OCI-LY7 (cell line): ENCODE results near the gene ROBO1. TPM values are rescaled to one million over a fixed set of nuclear protein-coding genes. Genes with fewer than 3 reads are reported as not detected.

ENCODE experiments used
- BruUV-seq: library from RNA; stranded (reverse); fragments of 400-500 nt; replicated peaks from 2 replicates; lab custom pipeline; 2021; lab: Mats Ljungman, UMichigan
- CTCF ChIA-PET: fragments of 300-600 bp; sonication (Branson Sonifier 250); formaldehyde crosslinking; loops from one replicate; lab custom pipeline; 2022; ENCODE audit warnings: antibody characterized with exemption; ENCODE audit not compliant: unreplicated experiment; lab: Charles Lee
- POLR2A ChIA-PET: fragments of 300-600 bp; sonication (Branson Sonifier 250); formaldehyde crosslinking; loops from one replicate; lab custom pipeline; 2022; ENCODE audit warnings: antibody characterized with exemption; lab: Charles Lee
- DNase-seq: peaks from one replicate; pipeline ENCODE4 v3.0.0-alpha.2; 2015; ENCODE audit warnings: low spot score
- H2AFZ ChIP-seq: fragments of 200-600 bp; sonication (generic), shearing (Covaris generic); 2 replicates; pipeline ENCODE4 v1.6.1; 2014; ENCODE audit warnings: mild to moderate bottlenecking, antibody characterized with exemption, low read length, moderate library complexity
- H3K27ac ChIP-seq: fragments of 200-600 bp; sonication (generic); 2 replicates; pipeline ENCODE4 v1.5.1; 2014; ENCODE audit warnings: mixed run types, low read depth, mild to moderate bottlenecking, moderate library complexity, low read length, inconsistent platforms; ENCODE audit not compliant: poor library complexity, severe bottlenecking
- H3K36me3 ChIP-seq: fragments of 200-600 bp; sonication (generic); 2 replicates; pipeline ENCODE4 v1.6.1; 2014; ENCODE audit warnings: mild to moderate bottlenecking, antibody characterized with exemption, low read length, moderate library complexity, mixed read lengths; ENCODE audit not compliant: insufficient read depth
- H3K4me1 ChIP-seq: fragments of 200-600 bp; sonication (generic); 2 replicates; pipeline ENCODE4 v1.5.1; 2014; ENCODE audit warnings: mild to moderate bottlenecking, low read length; ENCODE audit not compliant: insufficient read depth, poor library complexity, severe bottlenecking
- H3K4me2 ChIP-seq: fragments of 200-600 bp; sonication (generic); 2 replicates; pipeline ENCODE4 v1.6.1; 2014; ENCODE audit warnings: mild to moderate bottlenecking, low read length
- H3K4me3 ChIP-seq: fragments of 200-600 bp; sonication (generic); 2 replicates; pipeline ENCODE4 v1.5.1; 2014; ENCODE audit warnings: mild to moderate bottlenecking, low read depth, low read length; ENCODE audit not compliant: poor library complexity, severe bottlenecking
- H3K79me2 ChIP-seq: fragments of 200-600 bp; sonication (generic); 2 replicates; pipeline ENCODE4 v1.6.1; 2016; ENCODE audit warnings: low read depth, mild to moderate bottlenecking, low read length, moderate library complexity, mixed read lengths; ENCODE audit not compliant: insufficient read depth
- H3K9me2 ChIP-seq: fragments of 200-600 bp; sonication (generic); 2 replicates; pipeline ENCODE4 v1.6.1; 2016; ENCODE audit warnings: mild to moderate bottlenecking, low read length, mixed read lengths; ENCODE audit not compliant: insufficient read depth
- H3K9me3 ChIP-seq: fragments of 200-600 bp; sonication (generic); 2 replicates; pipeline ENCODE4 v1.6.1; 2014; ENCODE audit warnings: mild to moderate bottlenecking, mixed run types, low read length, mixed read lengths
- H4K20me1 ChIP-seq: fragments of 200-600 bp; sonication (generic); 2 replicates; pipeline ENCODE4 v1.6.1; 2014; ENCODE audit warnings: mild to moderate bottlenecking, antibody characterized with exemption, low read length, moderate library complexity, mixed read lengths; ENCODE audit not compliant: insufficient read depth
- CTCF ChIP-seq: fragments of 200-600 bp; sonication (generic); conservative IDR thresholded peaks from 2 replicates; pipeline ENCODE4 v1.5.1; 2014; ENCODE audit warnings: mild to moderate bottlenecking, antibody characterized with exemption, low read length, moderate library complexity, mixed read lengths
- EZH2phosphoT487 ChIP-seq: fragments of 200-600 bp; sonication (generic); IDR thresholded peaks from 2 replicates; pipeline ENCODE4 v1.6.1; 2018; ENCODE audit warnings: low read depth, borderline replicate concordance, mild to moderate bottlenecking, mixed run types, antibody characterized with exemption, low read length, moderate library complexity, mixed read lengths
- intact Hi-C: fragments of 100-400 bp; cut with micrococcal nuclease; formaldehyde crosslinking; loops from one replicate; pipeline ENCODE4 v1.10.0; 2022; ENCODE audit not compliant: unreplicated experiment
- total RNA-seq, 2 experiments: library from RNA; depleted of rRNA in 1 of 2; stranded (reverse); fragments of >200 nt in 1 of 2; shearing (Covaris generic) in 1 of 2; gene quantifications; 2 replicates each; pipeline ENCODE4 v1.2.3, GENCODE V29; 2014 to 2022

ROBO1 gene
- total RNA-seq, 2 experiments from 2014 or later = not detected

GRCh38 chr3:79250746-79251145 lies 517.1 kb downstream of the ROBO1 start:
- H3K79me2 ChIP-seq = no peaks in the 10 kb centered on the region
- no peak for DNase-seq
- no peak overlapping the region for H3K4me3 ChIP-seq
- no peak overlapping the region for H3K27ac ChIP-seq
- H3K4me2 ChIP-seq = no peak overlapping the region
- POLR2A ChIA-PET = no interaction called here
- no peaks in the 10 kb centered on the region for H3K9me2 ChIP-seq
- TF ChIP-seq CTCF = no peak
- TF ChIP-seq EZH2phosphoT487 = no peak
- H3K4me1 ChIP-seq = no peaks in the 10 kb centered on the region
- no peak overlapping the region for H2AFZ ChIP-seq
- no peaks in the 10 kb centered on the region for H3K9me3 ChIP-seq
- no peaks in the 10 kb centered on the region for H4K20me1 ChIP-seq
- BruUV-seq = no TSS peak
- CTCF ChIA-PET = no interaction called here
- no peaks in the 10 kb centered on the region for H3K36me3 ChIP-seq
- intact Hi-C loops = no loop called here

GRCh38 chr3:79249701-79250100 lies 518.1 kb downstream of the ROBO1 start:
- H2AFZ ChIP-seq = no peak overlapping the region
- no TSS peak for BruUV-seq
- TF ChIP-seq CTCF (no peak), EZH2phosphoT487 (no peak)
- no peaks in the 10 kb centered on the region for H3K4me1 ChIP-seq
- H3K9me2 ChIP-seq = no peaks in the 10 kb centered on the region
- CTCF ChIA-PET = no interaction called here
- intact Hi-C loops = no loop called here
- DNase-seq = no peak
- POLR2A ChIA-PET = interaction anchor here (0.5 to 0.7 kb wide), 2 partner anchors 374 to 880 kb away, joined by 3 read pairs; no protein-coding TSS in a partner anchor
- H3K27ac ChIP-seq = no peak overlapping the region
- no peak overlapping the region for H3K4me3 ChIP-seq
- H4K20me1 ChIP-seq = no peaks in the 10 kb centered on the region
- H3K9me3 ChIP-seq = no peaks in the 10 kb centered on the region
- H3K4me2 ChIP-seq = no peak overlapping the region
- H3K79me2 ChIP-seq = no peaks in the 10 kb centered on the region
- H3K36me3 ChIP-seq = no peaks in the 10 kb centered on the region

GRCh38 chr3:79247725-79248043 lies 520.1 kb downstream of the ROBO1 start:
- Histone ChIP-seq H3K36me3 (no peaks in the 10 kb centered on the region), H3K4me2 (no peak overlapping the region), H3K9me3 (no peaks in the 10 kb centered on the region), H3K27ac (no peak overlapping the region), H2AFZ (no peak overlapping the region), H3K4me1 (no peaks in the 10 kb centered on the region), H3K9me2 (no peaks in the 10 kb centered on the region), H3K79me2 (no peaks in the 10 kb centered on the region), H4K20me1 (no peaks in the 10 kb centered on the region), H3K4me3 (no peak overlapping the region)
- ChIA-PET CTCF (no interaction called here), POLR2A (no interaction called here)
- TF ChIP-seq CTCF (no peak), EZH2phosphoT487 (no peak)
- intact Hi-C loops = no loop called here
- no TSS peak for BruUV-seq
- DNase-seq = no peak
